Frontal cortex (tissue), 4 donors: ENCODE data around the gene HPCAL1. TPM values are rescaled to one million over a fixed set of nuclear protein-coding genes. Genes with fewer than 3 reads are reported as not detected.

ENCODE experiments used
- DNase-seq, 2 donors: peaks; one replicate each; pipeline ENCODE4 v3.0.0; 2012; ENCODE audit warnings: low spot score in 2 of 2
- FAIRE-seq: peaks from 2 replicates; lab custom pipeline; 2012; peaks lifted over from hg19 to GRCh38; lab: Jason Lieb, UNC
- total RNA-seq: library from RNA; depleted of rRNA; stranded (reverse); fragments of >200 nt; gene quantifications from one replicate; pipeline ENCODE4 v1.2.3, GENCODE V29; 2014
- donor health status: control.
- donor health status: control.
- donor health status: control.

The HPCAL1 gene
- total RNA-seq, 1 donor from 2014 or later, result 26.5 TPM

- DNase-seq, result no peak
- no peak for FAIRE-seq
Observed at GRCh38 chr2:10411557-10411956, 108.9 kb downstream of the HPCAL1 start.

GRCh38 chr2:10412380-10412779 lies 109.7 kb downstream of the HPCAL1 start:
- DNase-seq (no peak), FAIRE-seq (no peak)

- DNase-seq (no peak), FAIRE-seq (no peak)
Observed at GRCh38 chr2:10413503-10413902, 110.8 kb downstream of the HPCAL1 start.

GRCh38 chr2:10413991-10414451 lies 111.3 kb downstream of the HPCAL1 start:
- FAIRE-seq (no peak), DNase-seq (no peak)

GRCh38 chr2:10414591-10414990 lies 111.9 kb downstream of the HPCAL1 start:
- DNase-seq, result no peak
- no peak for FAIRE-seq

- FAIRE-seq, result no peak
Observed at GRCh38 chr2:10415048-10415447, 112.3 kb downstream of the HPCAL1 start.

GRCh38 chr2:10415640-10416039 lies 112.9 kb downstream of the HPCAL1 start:
- FAIRE-seq (no peak), DNase-seq (no peak)

More at GRCh38 chr2:10415048-10415447, 112.3 kb downstream of the HPCAL1 start:
- no peak for DNase-seq

GRCh38 chr2:10417551-10418335 lies 115.0 kb downstream of the HPCAL1 start:
- FAIRE-seq, result no peak

GRCh38 chr2:10419553-10420257 lies 117.0 kb downstream of the HPCAL1 start:
- DNase-seq, result no peak
- no peak for FAIRE-seq

More at GRCh38 chr2:10417551-10418335, 115.0 kb downstream of the HPCAL1 start:
- DNase-seq, result no peak

GRCh38 chr2:10422251-10422650 lies 119.5 kb downstream of the HPCAL1 start:
- DNase-seq, result no peak
- no peak for FAIRE-seq

GRCh38 chr2:10422732-10423399 lies 120.2 kb downstream of the HPCAL1 start:
- DNase-seq, result no peak
- FAIRE-seq, result no peak

GRCh38 chr2:10423400-10423774 lies 120.7 kb downstream of the HPCAL1 start:
- no peak for FAIRE-seq
- DNase-seq, result no peak

GRCh38 chr2:10424051-10424450 lies 121.3 kb downstream of the HPCAL1 start:
- DNase-seq (no peak), FAIRE-seq (no peak)

GRCh38 chr2:10424916-10425505 lies 122.3 kb downstream of the HPCAL1 start:
- DNase-seq (no peak), FAIRE-seq (no peak)

- no peak for FAIRE-seq
- DNase-seq, result no peak
Observed at GRCh38 chr2:10425699-10426098, 123.0 kb downstream of the HPCAL1 start.

GRCh38 chr2:10426726-10427617 lies 124.3 kb downstream of the HPCAL1 start:
- no peak for DNase-seq

GRCh38 chr2:10427618-10427949 lies 124.9 kb downstream of the HPCAL1 start:
- no peak for DNase-seq
- FAIRE-seq, result no peak

More at GRCh38 chr2:10426726-10427617, 124.3 kb downstream of the HPCAL1 start:
- FAIRE-seq, result no peak

- DNase-seq, result no peak
- FAIRE-seq, result no peak
Observed at GRCh38 chr2:10428355-10428754, 125.7 kb downstream of the HPCAL1 start.

GRCh38 chr2:10428924-10429323 lies 126.2 kb downstream of the HPCAL1 start:
- FAIRE-seq (no peak), DNase-seq (no peak)
